ENCODE results near the gene JPH2. TPM values are rescaled to one million over a fixed set of nuclear protein-coding genes. Genes with fewer than 3 reads are reported as not detected.

The JPH2 gene
- total RNA-seq, 1 donor from 2014 or later: 14.2 TPM

GRCh38 chr20:44141873-44142272, 45.1 kb downstream of the JPH2 start:
- Mint-ChIP-seq H3K9me3 (ENCODE audit: unreplicated experiment) (no peaks in the 10 kb centered on the region), H3K4me1 (ENCODE audit: unreplicated experiment) (peaks cover 53% of the 10 kb centered on the region), H3K4me3 (ENCODE audit: unreplicated experiment) (no peak overlapping the region), H3K36me3 (ENCODE audit: unreplicated experiment) (no peaks in the 10 kb centered on the region), H3K27me3 (ENCODE audit: unreplicated experiment) (no peaks in the 10 kb centered on the region), H3K27ac (ENCODE audit: unreplicated experiment) (peak overlapping the region; percentile 88)
- no peak for DNase-seq (ENCODE audit: extremely low spot score, unreplicated experiment)
- TF ChIP-seq CTCF (IDR thresholded peaks at IDR 0.05): no peak

GRCh38 chr20:44138867-44139266, 48.1 kb downstream of the JPH2 start:
- Mint-ChIP-seq H3K9me3 (ENCODE audit: unreplicated experiment) (no peaks in the 10 kb centered on the region), H3K27ac (ENCODE audit: unreplicated experiment) (peak overlapping the region; percentile 92), H3K4me3 (ENCODE audit: unreplicated experiment) (no peak overlapping the region), H3K4me1 (ENCODE audit: unreplicated experiment) (peaks cover 66% of the 10 kb centered on the region), H3K27me3 (ENCODE audit: unreplicated experiment) (no peaks in the 10 kb centered on the region), H3K36me3 (ENCODE audit: unreplicated experiment) (no peaks in the 10 kb centered on the region)
- no peak for DNase-seq (ENCODE audit: extremely low spot score, unreplicated experiment)
- TF ChIP-seq CTCF (IDR thresholded peaks at IDR 0.05): no peak

GRCh38 chr20:44137266-44137801, 49.7 kb downstream of the JPH2 start:
- Mint-ChIP-seq H3K4me3 (ENCODE audit: unreplicated experiment) (peak overlapping the region; percentile 35), H3K4me1 (ENCODE audit: unreplicated experiment) (peaks cover 57% of the 10 kb centered on the region)

GRCh38 chr20:44136579-44137265, 50.3 kb downstream of the JPH2 start:
- DNase-seq (ENCODE audit: extremely low spot score, unreplicated experiment): no peak

More at GRCh38 chr20:44137266-44137801, 49.7 kb downstream of the JPH2 start:
- Mint-ChIP-seq H3K36me3 (ENCODE audit: unreplicated experiment) (no peaks in the 10 kb centered on the region), H3K27me3 (ENCODE audit: unreplicated experiment) (no peaks in the 10 kb centered on the region), H3K9me3 (ENCODE audit: unreplicated experiment) (no peaks in the 10 kb centered on the region), H3K27ac (ENCODE audit: unreplicated experiment) (peak overlapping the region; percentile 92)
- no peak for TF ChIP-seq CTCF (IDR thresholded peaks at IDR 0.05)
- DNase-seq (ENCODE audit: extremely low spot score, unreplicated experiment): no peak

More at GRCh38 chr20:44136579-44137265, 50.3 kb downstream of the JPH2 start:
- peak overlapping the region; percentile 80 for H3K27ac Mint-ChIP-seq (ENCODE audit: unreplicated experiment)
- H3K36me3 Mint-ChIP-seq (ENCODE audit: unreplicated experiment): no peaks in the 10 kb centered on the region
- no peak overlapping the region for H3K4me3 Mint-ChIP-seq (ENCODE audit: unreplicated experiment)
- H3K27me3 Mint-ChIP-seq (ENCODE audit: unreplicated experiment): no peaks in the 10 kb centered on the region
- TF ChIP-seq CTCF (IDR thresholded peaks at IDR 0.05): no peak
- peaks cover 51% of the 10 kb centered on the region for H3K4me1 Mint-ChIP-seq (ENCODE audit: unreplicated experiment)
- no peaks in the 10 kb centered on the region for H3K9me3 Mint-ChIP-seq (ENCODE audit: unreplicated experiment)
